PFSK-1 (cell line): ENCODE data around the gene ZSWIM6.

Source experiments
- POLR2AphosphoS5 ChIP-seq: IDR thresholded peaks from 2 replicates; pipeline ENCODE4 v1.6.1; 2012; ENCODE audit warnings: low read depth, mild to moderate bottlenecking, control low read depth, low read length, moderate library complexity
- SIN3A ChIP-seq: IDR thresholded peaks from 2 replicates; pipeline ENCODE4 v1.6.1; 2012; ENCODE audit warnings: mild to moderate bottlenecking, low read length, moderate library complexity, borderline replicate concordance; ENCODE audit not compliant: insufficient read depth
- TAF1 ChIP-seq: IDR thresholded peaks from 2 replicates; pipeline ENCODE4 v1.6.1; 2012; ENCODE audit warnings: low read length, control low read depth, borderline replicate concordance; ENCODE audit not compliant: insufficient read depth
- TF ChIP-seq, protein P1 (sequence below), 2 experiments: IDR thresholded peaks; 2 replicates each; pipeline versions ENCODE4 v1.6.1 to v1.8.0; 2011 to 2012; ENCODE audit warnings: low read depth in 2 of 2, low read length in 2 of 2, control low read depth in 1 of 2, inconsistent platforms in 1 of 2, mild to moderate bottlenecking in 1 of 2, moderate library complexity in 1 of 2; ENCODE audit not compliant: insufficient read depth in 1 of 2

DNA sequence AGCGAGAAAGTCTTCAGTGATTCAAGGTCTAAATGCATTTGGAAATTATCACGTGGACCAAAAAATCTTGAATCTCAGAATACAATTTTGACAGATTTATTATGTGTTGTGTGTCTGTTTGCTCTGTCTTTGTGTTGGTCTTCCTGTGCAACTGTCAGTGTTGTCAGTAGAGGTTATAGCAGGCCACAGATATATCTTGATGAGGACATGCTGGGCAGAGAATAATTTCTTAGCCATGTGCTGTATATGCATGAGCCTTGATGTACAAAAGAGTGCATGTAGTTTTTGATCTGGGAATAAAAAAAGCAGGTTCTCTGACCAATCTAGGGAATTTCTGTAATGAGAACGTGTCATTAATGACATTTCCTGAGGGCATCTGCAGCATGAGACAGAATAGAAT is 57.6 kb downstream of the ZSWIM6 start:
- TF ChIP-seq TAF1 (no peak), POLR2AphosphoS5 (no peak), SIN3A (no peak)
- TF ChIP-seq, protein P1, sequence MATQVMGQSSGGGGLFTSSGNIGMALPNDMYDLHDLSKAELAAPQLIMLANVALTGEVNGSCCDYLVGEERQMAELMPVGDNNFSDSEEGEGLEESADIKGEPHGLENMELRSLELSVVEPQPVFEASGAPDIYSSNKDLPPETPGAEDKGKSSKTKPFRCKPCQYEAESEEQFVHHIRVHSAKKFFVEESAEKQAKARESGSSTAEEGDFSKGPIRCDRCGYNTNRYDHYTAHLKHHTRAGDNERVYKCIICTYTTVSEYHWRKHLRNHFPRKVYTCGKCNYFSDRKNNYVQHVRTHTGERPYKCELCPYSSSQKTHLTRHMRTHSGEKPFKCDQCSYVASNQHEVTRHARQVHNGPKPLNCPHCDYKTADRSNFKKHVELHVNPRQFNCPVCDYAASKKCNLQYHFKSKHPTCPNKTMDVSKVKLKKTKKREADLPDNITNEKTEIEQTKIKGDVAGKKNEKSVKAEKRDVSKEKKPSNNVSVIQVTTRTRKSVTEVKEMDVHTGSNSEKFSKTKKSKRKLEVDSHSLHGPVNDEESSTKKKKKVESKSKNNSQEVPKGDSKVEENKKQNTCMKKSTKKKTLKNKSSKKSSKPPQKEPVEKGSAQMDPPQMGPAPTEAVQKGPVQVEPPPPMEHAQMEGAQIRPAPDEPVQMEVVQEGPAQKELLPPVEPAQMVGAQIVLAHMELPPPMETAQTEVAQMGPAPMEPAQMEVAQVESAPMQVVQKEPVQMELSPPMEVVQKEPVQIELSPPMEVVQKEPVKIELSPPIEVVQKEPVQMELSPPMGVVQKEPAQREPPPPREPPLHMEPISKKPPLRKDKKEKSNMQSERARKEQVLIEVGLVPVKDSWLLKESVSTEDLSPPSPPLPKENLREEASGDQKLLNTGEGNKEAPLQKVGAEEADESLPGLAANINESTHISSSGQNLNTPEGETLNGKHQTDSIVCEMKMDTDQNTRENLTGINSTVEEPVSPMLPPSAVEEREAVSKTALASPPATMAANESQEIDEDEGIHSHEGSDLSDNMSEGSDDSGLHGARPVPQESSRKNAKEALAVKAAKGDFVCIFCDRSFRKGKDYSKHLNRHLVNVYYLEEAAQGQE (IDR thresholded peaks at IDR 0.05; ENCODE audit: insufficient read depth in 1 of 2, low read depth in 2 of 2, low read length in 2 of 2), result no peak
